Measurements from ENCODE around the gene ST3GAL4. TPM values are rescaled to one million over a fixed set of nuclear protein-coding genes. Genes with fewer than 3 reads are reported as not detected.

Gene ST3GAL4
- total and polyA plus RNA-seq, 9 of the 15 experiments (the other 6 are each of a cell fraction or from before 2014, with no cell fraction given) = 0.27 to 22.9 (median 10.5) TPM

- TF ChIP-seq, protein P1, sequence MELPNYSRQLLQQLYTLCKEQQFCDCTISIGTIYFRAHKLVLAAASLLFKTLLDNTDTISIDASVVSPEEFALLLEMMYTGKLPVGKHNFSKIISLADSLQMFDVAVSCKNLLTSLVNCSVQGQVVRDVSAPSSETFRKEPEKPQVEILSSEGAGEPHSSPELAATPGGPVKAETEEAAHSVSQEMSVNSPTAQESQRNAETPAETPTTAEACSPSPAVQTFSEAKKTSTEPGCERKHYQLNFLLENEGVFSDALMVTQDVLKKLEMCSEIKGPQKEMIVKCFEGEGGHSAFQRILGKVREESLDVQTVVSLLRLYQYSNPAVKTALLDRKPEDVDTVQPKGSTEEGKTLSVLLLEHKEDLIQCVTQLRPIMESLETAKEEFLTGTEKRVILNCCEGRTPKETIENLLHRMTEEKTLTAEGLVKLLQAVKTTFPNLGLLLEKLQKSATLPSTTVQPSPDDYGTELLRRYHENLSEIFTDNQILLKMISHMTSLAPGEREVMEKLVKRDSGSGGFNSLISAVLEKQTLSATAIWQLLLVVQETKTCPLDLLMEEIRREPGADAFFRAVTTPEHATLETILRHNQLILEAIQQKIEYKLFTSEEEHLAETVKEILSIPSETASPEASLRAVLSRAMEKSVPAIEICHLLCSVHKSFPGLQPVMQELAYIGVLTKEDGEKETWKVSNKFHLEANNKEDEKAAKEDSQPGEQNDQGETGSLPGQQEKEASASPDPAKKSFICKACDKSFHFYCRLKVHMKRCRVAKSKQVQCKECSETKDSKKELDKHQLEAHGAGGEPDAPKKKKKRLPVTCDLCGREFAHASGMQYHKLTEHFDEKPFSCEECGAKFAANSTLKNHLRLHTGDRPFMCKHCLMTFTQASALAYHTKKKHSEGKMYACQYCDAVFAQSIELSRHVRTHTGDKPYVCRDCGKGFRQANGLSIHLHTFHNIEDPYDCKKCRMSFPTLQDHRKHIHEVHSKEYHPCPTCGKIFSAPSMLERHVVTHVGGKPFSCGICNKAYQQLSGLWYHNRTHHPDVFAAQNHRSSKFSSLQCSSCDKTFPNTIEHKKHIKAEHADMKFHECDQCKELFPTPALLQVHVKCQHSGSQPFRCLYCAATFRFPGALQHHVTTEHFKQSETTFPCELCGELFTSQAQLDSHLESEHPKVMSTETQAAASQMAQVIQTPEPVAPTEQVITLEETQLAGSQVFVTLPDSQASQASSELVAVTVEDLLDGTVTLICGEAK (IDR thresholded peaks at IDR 0.05) = no peak
- TF ChIP-seq, protein P1 (CRISPR knock-in tag; IDR thresholded peaks at IDR 0.05) = no peak
- TF ChIP-seq, protein P2, sequence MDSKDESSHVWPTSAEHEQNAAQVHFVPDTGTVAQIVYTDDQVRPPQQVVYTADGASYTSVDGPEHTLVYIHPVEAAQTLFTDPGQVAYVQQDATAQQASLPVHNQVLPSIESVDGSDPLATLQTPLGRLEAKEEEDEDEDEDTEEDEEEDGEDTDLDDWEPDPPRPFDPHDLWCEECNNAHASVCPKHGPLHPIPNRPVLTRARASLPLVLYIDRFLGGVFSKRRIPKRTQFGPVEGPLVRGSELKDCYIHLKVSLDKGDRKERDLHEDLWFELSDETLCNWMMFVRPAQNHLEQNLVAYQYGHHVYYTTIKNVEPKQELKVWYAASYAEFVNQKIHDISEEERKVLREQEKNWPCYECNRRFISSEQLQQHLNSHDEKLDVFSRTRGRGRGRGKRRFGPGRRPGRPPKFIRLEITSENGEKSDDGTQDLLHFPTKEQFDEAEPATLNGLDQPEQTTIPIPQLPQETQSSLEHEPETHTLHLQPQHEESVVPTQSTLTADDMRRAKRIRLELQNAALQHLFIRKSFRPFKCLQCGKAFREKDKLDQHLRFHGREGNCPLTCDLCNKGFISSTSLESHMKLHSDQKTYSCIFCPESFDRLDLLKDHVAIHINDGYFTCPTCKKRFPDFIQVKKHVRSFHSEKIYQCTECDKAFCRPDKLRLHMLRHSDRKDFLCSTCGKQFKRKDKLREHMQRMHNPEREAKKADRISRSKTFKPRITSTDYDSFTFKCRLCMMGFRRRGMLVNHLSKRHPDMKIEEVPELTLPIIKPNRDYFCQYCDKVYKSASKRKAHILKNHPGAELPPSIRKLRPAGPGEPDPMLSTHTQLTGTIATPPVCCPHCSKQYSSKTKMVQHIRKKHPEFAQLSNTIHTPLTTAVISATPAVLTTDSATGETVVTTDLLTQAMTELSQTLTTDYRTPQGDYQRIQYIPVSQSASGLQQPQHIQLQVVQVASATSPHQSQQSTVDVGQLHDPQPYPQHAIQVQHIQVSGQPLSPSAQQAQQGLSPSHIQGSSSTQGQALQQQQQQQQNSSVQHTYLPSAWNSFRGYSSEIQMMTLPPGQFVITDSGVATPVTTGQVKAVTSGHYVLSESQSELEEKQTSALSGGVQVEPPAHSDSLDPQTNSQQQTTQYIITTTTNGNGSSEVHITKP (IDR thresholded peaks at IDR 0.05; ENCODE audit: partially characterized antibody) = no peak
- no peak for TF ChIP-seq TAF1 (IDR thresholded peaks at IDR 0.05; ENCODE audit: control insufficient read depth, extremely low read depth, insufficient read depth, low read length, severe bottlenecking)
- TF ChIP-seq POLR3G (IDR thresholded peaks at IDR 0.05; ENCODE audit: extremely low read depth, insufficient read length, insufficient replicate concordance) = no peak
- TF ChIP-seq ZBTB33 (CRISPR knock-in tag; IDR thresholded peaks at IDR 0.05) = no peak
- TF ChIP-seq ZFP30 (CRISPR knock-in tag; IDR thresholded peaks at IDR 0.05; ENCODE audit: borderline replicate concordance) = no peak
- no peak for TF ChIP-seq XRCC3 (IDR thresholded peaks at IDR 0.05)
Measured at GRCh38 chr11:126440792-126441514, 85.5 kb downstream of the ST3GAL4 start (continued).

Measured in K562 (cell line).